Right lobe of liver (tissue), 4 donors: ENCODE results near the gene RNU1-4.
"Not testable (repeated sequence)": the region's sequence is repeated elsewhere in the genome, so short reads cannot be mapped to it uniquely, and the experiment has no call there.

Source experiments
- CTCF ChIP-seq, 4 donors: fragments of 200-600 bp in 3 of 4; fragments of 450-650 bp in 1 of 4; IDR thresholded peaks; one replicate each; pipeline versions ENCODE4 v1.5.1 to v1.8.0; 2016 to 2022; ENCODE audit warnings: antibody characterized with exemption in 4 of 4, mild to moderate bottlenecking in 2 of 4
- POLR2A ChIP-seq: fragments of 450-650 bp; IDR thresholded peaks from one replicate; pipeline ENCODE4 v1.6.1; 2017; ENCODE audit warnings: antibody characterized with exemption, mild to moderate bottlenecking
- donor health status: DM: no; HTN: no; CAD: no.
- donor health status: DM: no; HTN: no; CAD: no.
- donor health status: DM: no; HTN: yes; CAD: no.

GRCh38 chr1:16749910-16750888 is 9.9 kb downstream of the RNU1-4 start:
- TF ChIP-seq CTCF (IDR thresholded peaks at IDR 0.05); POLR2A: not testable (repeated sequence)
